HG02798 (cell line): ENCODE results near the gene DOK4.

Source experiments
- ATAC-seq: cut with Tn5 transposase; IDR thresholded peaks from one replicate; pipeline ENCODE4 v1.9.1; 2021; ENCODE audit warnings: mild to moderate bottlenecking; ENCODE audit not compliant: unreplicated experiment, poor library complexity

Gene DOK4

GRCh38 chr16:57479205-57479975, 6.9 kb downstream of the DOK4 start:
- no peak for ATAC-seq

DNA sequence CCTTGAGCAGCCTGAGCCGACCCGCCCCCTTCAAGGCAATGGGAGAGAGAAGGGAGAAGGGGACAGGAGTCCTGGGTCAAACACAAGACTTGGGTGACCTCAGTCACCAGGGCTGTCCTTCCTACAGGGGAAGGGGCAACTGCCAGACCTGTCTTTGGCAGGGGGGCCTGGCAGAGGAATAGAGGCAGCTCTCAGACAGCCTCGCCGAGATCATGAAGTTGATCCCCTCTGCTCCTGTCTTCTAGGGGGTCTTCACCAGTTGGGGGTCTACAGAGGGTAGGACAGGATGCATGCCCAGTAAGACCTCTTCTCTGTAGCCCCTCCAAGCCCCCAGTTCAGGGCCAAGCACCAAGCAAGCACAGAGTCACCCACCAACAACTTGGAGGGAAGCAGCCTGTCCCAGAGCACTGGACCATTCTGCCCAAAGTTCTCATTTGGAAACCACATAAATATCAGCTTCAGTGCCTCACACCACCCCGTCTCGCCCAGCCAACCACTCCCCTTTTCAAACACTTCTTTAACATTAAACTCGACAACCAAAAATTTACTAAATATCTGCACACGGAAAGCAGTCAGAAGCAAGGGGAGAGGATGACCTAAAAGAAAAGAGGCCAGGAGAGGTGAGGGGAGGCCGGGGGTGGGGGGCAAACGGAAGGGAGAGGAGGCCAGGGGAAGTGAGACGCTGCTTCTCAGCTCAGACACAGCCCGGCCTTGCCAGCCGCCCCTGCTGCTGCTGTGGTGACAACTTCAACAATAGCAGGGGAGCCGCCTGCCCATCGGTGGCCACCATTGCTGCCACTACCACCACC, 7.7 kb downstream of the DOK4 start:
- no peak for ATAC-seq

DNA sequence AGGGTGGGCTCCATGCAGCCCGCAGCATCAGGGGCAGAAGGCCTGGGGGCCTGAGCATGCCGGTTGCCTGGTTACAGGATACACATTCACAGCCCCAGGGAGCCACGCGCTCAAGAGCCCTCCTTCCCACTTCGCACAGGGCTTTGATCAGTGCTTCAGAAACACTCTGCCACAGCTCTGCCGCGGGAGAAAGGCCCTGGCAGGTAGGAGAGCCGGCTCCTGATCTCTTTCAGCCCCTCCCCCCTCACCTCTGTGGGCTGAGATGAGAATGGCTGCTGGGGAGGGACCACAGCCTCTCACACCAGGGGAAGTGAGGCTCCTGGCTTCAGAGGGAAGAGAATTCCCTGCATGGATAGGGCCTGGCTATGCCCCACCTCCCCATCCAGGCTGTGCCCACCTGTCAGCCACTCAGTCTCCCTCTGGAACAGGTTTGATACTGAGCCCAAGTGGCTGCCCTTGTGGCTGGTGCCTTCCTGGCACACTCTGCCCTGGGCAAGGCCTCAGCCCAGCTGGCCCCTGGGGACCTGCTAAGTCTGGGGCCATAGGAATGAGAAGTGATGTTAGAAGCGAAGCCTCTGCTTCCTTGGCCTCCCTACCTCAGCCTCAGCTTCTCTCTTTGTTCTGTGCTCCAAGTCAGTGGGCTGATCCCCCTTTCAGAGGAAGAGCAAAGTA, 8.6 kb downstream of the DOK4 start:
- no peak for ATAC-seq

DNA sequence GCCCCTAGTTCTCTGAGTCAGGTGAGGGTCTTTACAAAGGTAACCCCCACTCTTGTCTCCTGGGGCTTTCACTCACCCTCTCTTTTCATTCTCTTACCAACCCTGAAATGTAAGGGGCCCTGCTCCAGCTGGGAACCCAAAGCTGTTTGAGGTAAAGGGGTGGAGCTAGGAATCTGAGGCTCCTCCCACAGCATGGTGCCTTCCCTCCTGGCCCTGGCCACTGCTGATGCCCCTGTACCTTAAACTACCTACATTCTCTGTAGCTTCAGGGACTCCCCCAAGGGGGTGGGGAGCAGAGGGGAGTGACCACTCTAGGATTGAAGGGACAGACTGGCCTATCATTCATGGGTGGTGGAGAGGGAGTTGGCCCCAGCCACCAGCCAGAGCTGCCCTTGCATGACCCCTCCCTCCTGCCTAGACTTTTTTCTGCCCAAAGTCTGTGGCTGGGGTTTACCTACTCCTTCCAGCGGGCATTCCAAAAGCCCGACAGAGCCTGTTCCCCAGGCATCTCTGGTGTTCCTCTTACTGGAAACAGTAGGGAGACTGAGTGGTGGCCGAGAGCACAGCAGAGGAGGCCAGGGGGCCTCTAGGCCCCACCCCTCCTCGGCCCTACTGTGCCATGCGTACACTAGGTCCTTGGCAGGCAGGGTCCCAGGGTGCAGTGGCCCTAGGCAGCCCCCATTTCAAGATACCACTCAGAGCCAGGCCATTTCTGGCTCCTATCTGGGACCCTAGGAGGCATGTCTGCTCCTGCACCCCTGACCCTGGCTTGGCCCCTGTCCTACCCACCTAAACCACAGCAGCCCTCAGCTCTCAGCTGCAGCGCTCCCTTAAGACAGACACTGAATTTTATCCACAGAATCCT, 9.5 kb downstream of the DOK4 start:
- no peak for ATAC-seq

GRCh38 chr16:57475711-57476339, 10.5 kb downstream of the DOK4 start:
- peak; percentile 84 for ATAC-seq

DNA sequence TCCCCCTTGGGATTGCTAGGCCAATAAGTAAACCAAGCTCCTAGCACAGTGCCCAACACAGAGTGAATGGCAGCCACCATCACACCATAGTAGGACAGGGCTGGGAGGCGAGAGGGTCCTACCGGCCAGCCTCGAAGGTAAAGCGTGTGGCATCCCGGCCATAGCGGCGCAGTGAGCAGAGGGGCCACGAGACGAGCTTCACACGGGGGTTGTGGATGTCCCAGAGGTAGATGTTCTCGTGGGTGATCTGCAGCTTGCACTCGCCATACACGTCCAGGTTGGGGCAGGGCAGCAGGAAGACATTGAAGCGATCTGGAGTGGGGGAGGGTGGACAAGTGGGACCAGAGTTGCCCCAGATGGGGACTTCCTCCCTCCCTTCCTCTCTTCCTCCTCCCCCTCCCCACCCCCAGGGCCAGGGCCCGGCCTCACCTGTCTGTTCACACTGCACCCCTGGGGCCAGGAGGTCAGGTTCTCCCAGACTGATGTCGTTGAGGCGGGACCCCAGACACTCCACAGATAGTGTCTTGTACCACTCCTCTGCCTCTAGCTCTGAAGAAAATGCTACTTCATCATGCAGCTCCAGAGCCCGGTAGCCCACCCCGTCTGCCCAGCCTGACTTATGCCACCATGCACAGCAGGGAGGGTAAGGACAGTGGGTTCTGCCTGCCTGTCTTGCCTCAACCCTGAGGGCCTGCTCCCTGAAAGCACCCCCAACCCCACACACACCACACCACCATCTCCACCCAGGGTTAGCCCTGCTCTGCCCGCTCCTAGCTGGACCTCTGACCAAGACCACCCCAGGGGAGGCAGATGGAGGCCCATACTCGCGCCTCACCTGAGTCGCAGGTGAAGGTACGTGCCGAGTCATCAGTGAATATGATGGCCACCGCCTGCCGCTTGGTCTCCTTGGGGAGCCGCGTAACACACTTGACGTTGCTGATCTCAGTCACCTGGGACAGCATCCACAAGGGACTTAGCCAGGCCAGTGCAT, 11.3 kb downstream of the DOK4 start:
- no peak for ATAC-seq

DNA sequence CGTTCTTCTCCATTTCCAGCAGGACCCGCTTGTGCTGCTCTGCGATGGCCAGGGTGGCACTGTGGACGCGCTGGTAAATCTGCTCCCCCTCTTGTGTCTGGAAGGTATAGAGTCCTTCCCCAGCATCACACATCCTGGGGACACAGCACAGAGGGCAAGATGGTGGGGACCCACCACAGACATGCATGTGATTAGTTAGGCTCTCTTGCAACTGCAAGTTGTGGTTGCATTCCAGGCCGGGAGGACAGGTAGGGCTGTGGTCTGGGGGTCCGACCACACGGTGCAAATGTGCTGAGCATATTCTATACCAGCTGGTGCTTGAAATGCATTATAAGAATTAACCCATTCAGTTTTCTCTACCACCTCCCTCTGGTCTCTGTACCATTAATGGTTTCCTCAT, 12.4 kb downstream of the DOK4 start:
- ATAC-seq, result no peak

DNA sequence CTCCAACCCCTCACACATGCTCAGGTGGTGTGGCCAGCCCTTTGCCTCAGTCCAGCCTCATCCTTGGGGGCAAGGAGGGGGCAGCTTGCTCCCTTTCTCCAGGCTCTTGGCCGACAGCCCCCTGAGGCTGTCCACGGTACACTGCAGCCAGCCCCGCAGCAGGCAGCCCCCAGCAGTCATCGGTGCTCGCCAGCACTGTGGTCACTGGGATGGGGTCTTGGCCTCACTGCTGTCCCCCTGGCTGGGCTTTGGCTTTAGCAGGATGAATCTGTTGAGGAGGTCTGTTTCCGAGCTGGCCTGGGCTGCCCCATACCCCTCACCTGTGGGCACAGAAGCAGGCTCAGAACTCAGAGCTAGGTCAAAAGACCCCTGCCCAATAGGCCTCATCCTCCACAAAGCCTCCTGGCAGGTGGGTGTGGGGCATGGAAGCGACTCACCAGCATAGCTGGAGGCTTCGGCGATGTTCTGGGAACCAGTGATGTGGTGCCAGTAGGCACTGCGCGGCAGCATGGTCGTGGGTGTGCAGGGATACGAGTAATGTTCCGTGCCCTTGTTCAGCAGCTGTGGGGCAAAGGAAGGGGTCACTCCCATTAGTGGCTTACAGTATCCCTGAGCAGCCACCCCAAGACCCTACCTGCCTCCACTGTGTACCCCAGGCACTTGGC, 13.0 kb downstream of the DOK4 start:
- no peak for ATAC-seq

DNA sequence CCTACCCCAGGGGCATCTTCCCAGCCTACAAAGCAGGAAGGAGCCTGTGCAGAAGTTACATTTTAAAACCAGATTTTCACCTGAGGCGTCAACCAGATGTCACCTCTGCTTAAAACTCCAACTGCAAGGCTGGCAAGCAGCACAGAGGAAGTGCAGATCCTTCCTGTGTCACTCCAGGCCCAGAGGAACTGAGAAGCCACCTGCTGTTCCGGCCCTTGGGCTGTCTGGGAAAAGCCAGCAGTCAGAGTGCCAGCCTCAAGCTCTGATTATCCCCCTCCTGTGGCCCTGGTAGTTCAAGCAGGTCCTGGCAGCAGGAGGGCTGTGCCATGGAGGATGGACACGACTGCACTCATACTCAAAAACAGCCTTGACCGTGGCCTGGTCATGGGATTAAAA, 13.6 kb downstream of the DOK4 start:
- ATAC-seq, result no peak

DNA sequence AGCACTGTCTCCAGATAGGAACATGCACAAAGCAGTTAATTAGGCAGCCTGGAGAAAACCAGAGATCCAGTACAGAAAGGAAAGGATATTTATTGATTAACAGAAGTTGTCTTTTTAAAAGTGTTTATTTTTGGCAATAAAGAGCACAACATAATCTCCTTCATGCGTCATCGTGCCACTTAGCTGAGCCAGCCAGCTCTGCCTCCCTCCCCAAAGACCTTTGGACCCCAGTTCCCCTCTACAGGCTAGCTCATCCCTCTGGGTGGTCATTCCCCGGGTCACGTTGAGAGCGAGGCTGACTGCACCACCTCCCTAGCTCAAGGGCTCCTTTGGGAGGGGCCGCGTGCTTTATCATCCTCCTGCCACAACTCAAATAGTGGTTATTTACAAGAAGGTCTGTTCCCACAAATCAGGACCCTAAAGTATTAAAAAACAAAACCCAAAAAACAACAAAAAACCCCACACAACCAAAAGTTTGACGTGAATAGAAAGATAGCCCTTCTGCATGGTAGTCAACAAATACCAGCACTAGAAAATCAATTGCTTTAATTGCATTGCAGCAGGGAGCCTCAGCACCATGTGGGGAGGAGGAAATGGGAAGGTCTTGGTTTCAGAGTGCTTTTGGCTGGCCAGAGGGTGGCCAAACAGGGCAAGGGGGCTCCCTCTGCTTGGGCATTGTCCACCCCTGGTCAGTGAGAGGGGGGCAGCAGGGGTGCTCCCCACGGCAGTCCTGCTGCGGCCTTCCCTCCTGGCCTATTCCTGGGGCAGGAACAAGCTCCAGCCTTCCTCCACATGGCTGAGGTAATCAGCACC, 14.2 kb downstream of the DOK4 start:
- no peak for ATAC-seq

DNA sequence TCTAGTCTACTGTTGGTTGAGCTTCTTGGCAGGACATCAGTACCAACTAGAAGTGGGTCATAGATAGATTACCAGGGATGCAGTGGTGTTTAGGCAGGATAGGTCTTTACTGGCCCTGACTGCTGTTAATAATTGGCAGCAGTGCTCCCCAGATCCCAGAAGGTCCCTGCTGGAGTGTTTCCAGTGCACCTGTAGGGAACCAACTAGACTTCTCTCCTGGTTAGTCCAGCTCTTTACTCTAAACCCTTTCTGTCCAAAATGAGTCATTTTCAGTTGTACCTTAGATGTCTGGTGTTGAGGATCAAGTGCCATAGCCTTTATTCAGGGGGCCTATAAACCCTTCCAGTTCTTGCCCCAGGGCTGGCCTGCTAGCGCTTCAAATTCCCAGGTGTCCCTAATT, 15.1 kb downstream of the DOK4 start:
- ATAC-seq, result no peak

DNA sequence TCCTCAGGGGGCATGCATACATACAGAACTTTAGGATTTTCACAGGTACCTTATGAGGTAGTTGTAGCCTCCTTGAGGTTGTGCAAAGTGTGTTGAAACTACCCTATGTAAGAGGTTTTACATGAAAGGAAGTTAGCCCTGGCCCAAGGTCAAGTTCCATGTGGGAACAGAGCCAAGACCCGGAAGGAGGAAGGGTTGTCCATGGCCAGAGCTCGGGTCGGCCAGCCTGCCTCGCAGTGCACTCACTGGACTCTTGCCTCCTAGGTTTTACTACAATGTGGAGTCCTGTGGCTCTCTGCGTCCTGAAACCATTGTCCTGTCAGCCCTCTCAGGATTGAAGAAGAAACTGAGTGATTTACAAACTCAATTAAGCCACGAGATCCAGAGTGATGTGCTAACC, 15.6 kb downstream of the DOK4 start:
- no peak for ATAC-seq

DNA sequence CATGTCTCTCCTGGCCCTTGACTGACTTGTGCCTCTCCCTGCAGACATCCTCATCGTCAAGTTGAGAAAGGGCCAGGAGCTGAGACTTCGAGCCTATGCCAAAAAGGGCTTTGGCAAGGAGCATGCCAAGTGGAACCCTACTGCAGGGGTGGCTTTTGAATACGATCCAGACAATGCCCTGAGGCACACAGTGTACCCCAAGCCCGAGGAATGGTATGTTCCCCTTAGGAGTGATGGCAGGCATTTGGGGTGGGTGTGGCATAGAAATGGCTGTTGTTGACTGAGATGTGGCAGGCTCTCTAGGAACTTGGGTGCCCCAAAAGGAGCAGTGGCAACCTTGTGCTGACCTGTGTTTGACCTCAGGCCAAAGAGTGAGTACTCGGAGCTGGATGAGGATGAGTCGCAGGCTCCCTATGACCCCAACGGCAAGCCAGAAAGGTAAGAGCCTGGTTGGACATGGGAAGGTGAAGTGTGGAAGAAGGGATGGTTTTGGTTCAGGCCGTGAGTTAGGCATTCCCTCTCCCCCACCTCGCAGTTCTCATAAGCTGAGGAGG, 16.3 kb downstream of the DOK4 start:
- no peak for ATAC-seq

GRCh38 chr16:57469046-57469445, 17.2 kb downstream of the DOK4 start:
- no peak for ATAC-seq

DNA sequence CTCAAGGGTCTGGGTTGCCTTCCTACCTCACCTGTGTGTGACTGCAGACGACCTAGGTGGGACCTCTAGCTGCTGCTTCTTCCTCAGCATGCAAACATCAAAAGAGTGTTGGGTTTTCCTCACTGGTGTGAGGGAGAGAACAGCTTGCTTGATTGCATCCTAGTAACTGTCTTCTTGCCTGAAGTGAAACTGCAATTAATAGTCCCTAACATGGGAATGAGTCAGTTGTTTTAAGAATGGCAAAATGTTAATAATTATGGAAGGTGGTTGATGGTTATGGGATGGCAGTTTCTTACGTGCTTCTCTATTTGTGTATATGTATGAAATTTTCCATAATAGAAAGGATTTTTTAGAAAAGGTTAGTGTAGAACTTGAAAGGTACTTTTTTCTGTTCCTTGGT, 17.9 kb downstream of the DOK4 start:
- no peak for ATAC-seq

GRCh38 chr16:57464523-57464922, 21.8 kb downstream of the DOK4 start:
- ATAC-seq, result no peak

GRCh38 chr16:57462978-57463362, 23.3 kb downstream of the DOK4 start:
- no peak for ATAC-seq
